GM13977 (cell line): Measurements from ENCODE around the gene RBM14.
"Not testable (repeated sequence)": the region's sequence is repeated elsewhere in the genome, so short reads cannot be mapped to it uniquely, and the experiment has no call there.

ENCODE experiments used
- DNase-seq: peaks from one replicate; pipeline ENCODE4 v3.0.0; 2012; ENCODE audit warnings: low spot score
- CTCF ChIP-seq: IDR thresholded peaks from 2 replicates; pipeline ENCODE4 v1.5.1; 2012; ENCODE audit warnings: mild to moderate bottlenecking, control low read depth; ENCODE audit not compliant: insufficient read depth; ENCODE audit errors: extremely low read depth, missing control alignments
- in situ Hi-C: fragments of 300-500 bp; cut with MboI; formaldehyde crosslinking; loops from one replicate; pipeline ENCODE4 v1.12.0; 2022; ENCODE audit warnings: low sequenced_read_pairs, low pct_unique_long_range_greater_than_20kb, mixed read lengths, inconsistent platforms; ENCODE audit not compliant: unreplicated experiment

Gene RBM14

GRCh38 chr11:66595245-66595904, 21.1 kb upstream of the RBM14 start:
- no peak for TF ChIP-seq CTCF
- no peak for DNase-seq
- in situ Hi-C loops = no loop called here

- DNase-seq = no peak
- no peak for TF ChIP-seq CTCF
- in situ Hi-C loops = no loop called here
Measured at GRCh38 chr11:66598993-66599392, 17.4 kb upstream of the RBM14 start.

DNA sequence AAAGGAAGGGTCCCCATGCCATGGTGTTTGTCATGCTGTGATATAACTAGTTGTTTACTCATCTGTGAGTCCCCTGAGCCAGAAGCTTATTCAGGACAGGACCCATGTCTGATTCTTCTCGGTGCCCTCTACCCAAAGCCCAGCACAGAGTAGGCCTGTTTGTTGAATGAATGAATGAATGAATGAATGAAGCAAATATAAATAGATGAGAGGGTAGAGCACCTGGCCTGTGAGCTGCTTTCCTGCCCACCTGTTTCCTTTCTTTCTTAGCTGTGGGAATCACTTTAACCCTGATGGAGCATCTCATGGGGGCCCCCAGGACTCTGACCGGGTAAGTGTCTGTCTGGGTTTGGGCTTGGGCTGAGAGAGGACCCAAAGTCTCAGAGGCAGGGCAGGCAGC, 16.2 kb upstream of the RBM14 start:
- DNase-seq = no peak
- TF ChIP-seq CTCF = no peak
- in situ Hi-C loops = no loop called here

- DNase-seq = no peak
- no peak for TF ChIP-seq CTCF
- in situ Hi-C loops = no loop called here
Measured at GRCh38 chr11:66600631-66601233, 15.7 kb upstream of the RBM14 start.

GRCh38 chr11:66603072-66603471, 13.4 kb upstream of the RBM14 start:
- in situ Hi-C loops = no loop called here
- no peak for DNase-seq
- TF ChIP-seq CTCF = no peak

- in situ Hi-C loops = no loop called here
- no peak for TF ChIP-seq CTCF
- DNase-seq = no peak
Measured at GRCh38 chr11:66604155-66604554, 12.3 kb upstream of the RBM14 start.

DNA sequence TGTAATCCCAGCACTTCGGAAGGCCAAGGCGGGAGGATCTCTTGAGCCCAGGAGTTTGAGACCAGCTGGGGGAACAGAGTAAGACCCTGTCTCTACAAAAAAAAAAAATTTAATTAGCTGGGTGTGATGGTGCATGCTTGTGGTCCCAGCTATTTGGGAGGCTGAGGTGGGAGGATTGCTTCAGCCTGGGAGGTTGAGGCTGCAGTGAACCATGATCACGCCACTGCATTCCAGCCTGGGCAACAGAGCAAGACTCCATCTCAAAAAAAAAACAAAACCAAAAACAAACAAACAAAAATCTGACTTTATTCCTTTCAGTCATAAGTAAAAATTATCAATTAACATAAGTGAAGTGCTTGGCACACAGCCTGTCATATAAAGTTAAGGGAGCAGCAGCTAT, 9.8 kb upstream of the RBM14 start:
- in situ Hi-C loops, DNase-seq: not testable (repeated sequence)
